Liver (tissue), 9 donors: ENCODE data around the gene TIA1. TPM values are rescaled to one million over a fixed set of nuclear protein-coding genes. Genes with fewer than 3 reads are reported as not detected.
A peak's percentile ranks its signal among the peaks of the same experiment; 100 is the strongest.

ENCODE experiments used
- DNase-seq: peaks from one replicate; pipeline ENCODE4 v3.0.0-alpha.2; 2017; ENCODE audit warnings: low spot score
- H3K27ac ChIP-seq, 2 donors: one replicate each; pipeline ENCODE4 v1.7.0; 2013; ENCODE audit warnings: inconsistent platforms in 2 of 2, low read length in 2 of 2, control low read depth in 1 of 2, low read depth in 1 of 2, mild to moderate bottlenecking in 1 of 2
- H3K27me3 ChIP-seq, 4 donors: one replicate each; pipeline versions ENCODE4 v1.6.1 to v1.7.0; 2013; ENCODE audit warnings: low read length in 3 of 4, inconsistent platforms in 1 of 4, mild to moderate bottlenecking in 1 of 4, moderate library complexity in 1 of 4; ENCODE audit not compliant: control insufficient read depth in 4 of 4, insufficient read depth in 4 of 4
- H3K36me3 ChIP-seq, 4 donors: one replicate each; pipeline versions ENCODE4 v1.6.1 to v1.7.0; 2013; ENCODE audit warnings: low read length in 3 of 4, mild to moderate bottlenecking in 3 of 4, low read depth in 1 of 4, moderate library complexity in 1 of 4; ENCODE audit not compliant: control insufficient read depth in 4 of 4, insufficient read depth in 3 of 4
- H3K4me1 ChIP-seq, 4 donors: one replicate each; pipeline versions ENCODE4 v1.6.1 to v1.7.0; 2013; ENCODE audit warnings: low read length in 3 of 4, mild to moderate bottlenecking in 3 of 4, moderate library complexity in 1 of 4; ENCODE audit not compliant: control insufficient read depth in 4 of 4, insufficient read depth in 4 of 4
- H3K4me3 ChIP-seq, 3 donors: one replicate each; pipeline versions ENCODE4 v1.6.1 to v1.7.0; 2013; ENCODE audit warnings: low read length in 3 of 3, control low read depth in 1 of 3, low read depth in 1 of 3, mild to moderate bottlenecking in 1 of 3
- H3K9ac ChIP-seq, 2 donors: one replicate each; pipeline ENCODE4 v1.7.0; 2013; ENCODE audit warnings: low read length in 2 of 2, mild to moderate bottlenecking in 2 of 2, moderate library complexity in 2 of 2, control low read depth in 1 of 2, low read depth in 1 of 2
- H3K9me3 ChIP-seq, 4 donors: one replicate each; pipeline versions ENCODE4 v1.6.1 to v1.7.0; 2013; ENCODE audit warnings: low read length in 3 of 4; ENCODE audit not compliant: control insufficient read depth in 4 of 4
- ATF3 ChIP-seq: IDR thresholded peaks from 2 replicates; pipeline ENCODE4 v1.6.1; 2016; ENCODE audit warnings: antibody characterized with exemption
- CTCF ChIP-seq: fragments of 150-350 bp; IDR thresholded peaks from 2 replicates; pipeline ENCODE4 v1.5.1; 2017; ENCODE audit warnings: improper control_type of control experiment, low read depth, low read length; ENCODE audit not compliant: missing input control
- FOXA1 ChIP-seq: IDR thresholded peaks from 2 replicates; pipeline ENCODE4 v1.6.1; 2016; ENCODE audit warnings: antibody characterized with exemption
- FOXA2 ChIP-seq: IDR thresholded peaks from 2 replicates; pipeline ENCODE4 v1.6.1; 2016; ENCODE audit warnings: antibody characterized with exemption
- GABPA ChIP-seq, 2 donors: IDR thresholded peaks in 1 of 2; conservative IDR thresholded peaks in 1 of 2; 2 replicates each; pipeline ENCODE4 v1.6.1; 2016; ENCODE audit warnings: antibody characterized with exemption in 2 of 2, mild to moderate bottlenecking in 1 of 2, moderate library complexity in 1 of 2
- HNF4A ChIP-seq, 2 donors: conservative IDR thresholded peaks; 2 replicates each; pipeline ENCODE4 v1.6.1; 2016; ENCODE audit warnings: antibody characterized with exemption in 2 of 2, mild to moderate bottlenecking in 2 of 2
- HNF4G ChIP-seq: IDR thresholded peaks from 2 replicates; pipeline ENCODE4 v1.6.1; 2016; ENCODE audit warnings: antibody characterized with exemption
- JUND ChIP-seq, 2 donors: IDR thresholded peaks; 2 replicates each; pipeline ENCODE4 v1.6.1; 2016; ENCODE audit warnings: antibody characterized with exemption in 2 of 2
- MAX ChIP-seq: IDR thresholded peaks from 2 replicates; pipeline ENCODE4 v1.6.1; 2016; ENCODE audit warnings: antibody characterized with exemption
- NR2F2 ChIP-seq: IDR thresholded peaks from 2 replicates; pipeline ENCODE4 v1.6.1; 2016; ENCODE audit warnings: antibody characterized with exemption
- RXRA ChIP-seq, 2 donors: IDR thresholded peaks; 2 replicates each; pipeline ENCODE4 v1.6.1; 2017 to 2018; ENCODE audit warnings: antibody characterized with exemption in 2 of 2, mild to moderate bottlenecking in 1 of 2
- TAF1 ChIP-seq: conservative IDR thresholded peaks from 2 replicates; pipeline ENCODE4 v1.6.1; 2016; ENCODE audit warnings: antibody characterized with exemption, mild to moderate bottlenecking
- YY1 ChIP-seq: IDR thresholded peaks from 2 replicates; pipeline ENCODE4 v1.6.1; 2016; ENCODE audit warnings: antibody characterized with exemption, mild to moderate bottlenecking
- ZBTB33 ChIP-seq: IDR thresholded peaks from 2 replicates; pipeline ENCODE4 v1.6.1; 2016; ENCODE audit warnings: antibody characterized with exemption
- WGBS: extraction: QIAGEN DNeasy Blood & Tissue Kit; methylation state at CpG from one replicate; pipeline ENCODE4 v1.1.7; 2013; 5-methylcytosine and 5-hydroxymethylcytosine counted together
- polyA plus RNA-seq, 2 donors: library from polyadenylated mRNA; stranded (reverse) in 1 of 2; unstranded in 1 of 2; fragments of 200-250 nt in 1 of 2; fragments of >200 nt in 1 of 2; fragmentation: Nextera tagmentation in 1 of 2; extraction: Ambion mirVana in 1 of 2; gene quantifications; one replicate each; pipeline versions ENCODE4 v1.2.1 to v1.2.3, GENCODE V29; 2013 to 2015
- total RNA-seq, 2 donors: library from RNA; depleted of rRNA; stranded (reverse); fragments of >200 nt; gene quantifications; one replicate each; pipeline ENCODE4 v1.2.3, GENCODE V29; 2014
- donor health status: healthy.
- donor health status: healthy.
- donor health status: healthy.
- donor health status: healthy.
- donor health status: healthy.

Gene TIA1
- total and polyA plus RNA-seq, 4 donors = 10.2 to 56.2 (median 46.6) TPM

GRCh38 chr2:70204452-70204851, 44.0 kb downstream of the TIA1 start:
- TF ChIP-seq NR2F2 = no peak
- peak in 1 of 2 donors; percentile 26 for TF ChIP-seq HNF4A (conservative IDR thresholded peaks at IDR 0.05)
- H3K9ac ChIP-seq = no peak overlapping the region
- H3K27me3 ChIP-seq = no peaks in the 10 kb centered on the region
- H3K4me1 ChIP-seq = peaks cover 0 to 16% (median 5%) of the 10 kb centered on the region in 4 donors
- peaks cover 0 to 2% (median 0%) of the 10 kb centered on the region in 4 donors for H3K36me3 ChIP-seq
- H3K4me3 ChIP-seq = no peak overlapping the region
- H3K9me3 ChIP-seq = no peaks in the 10 kb centered on the region
- DNase-seq = no peak
- no peak overlapping the region for H3K27ac ChIP-seq
- 76% methylated on average over 8 of the region's 8 CpGs for WGBS

- H3K36me3 ChIP-seq = peaks cover 0 to 1% (median 0%) of the 10 kb centered on the region in 4 donors
- no peak overlapping the region for H3K9ac ChIP-seq
- H3K4me3 ChIP-seq = no peak overlapping the region
- peaks cover 0 to 16% (median 5%) of the 10 kb centered on the region in 4 donors for H3K4me1 ChIP-seq
- H3K27me3 ChIP-seq = no peaks in the 10 kb centered on the region
- DNase-seq = no peak
- 54% methylated on average over 5 of the region's 5 CpGs for WGBS
- TF ChIP-seq RXRA (IDR thresholded peaks at IDR 0.05) = no peak
- TF ChIP-seq CTCF = peak; percentile 9
- TF ChIP-seq HNF4A (conservative IDR thresholded peaks at IDR 0.05) = peak in 1 of 2 donors; percentile 12
- no peak for TF ChIP-seq HNF4G
- no peak for TF ChIP-seq FOXA2
- no peak for TF ChIP-seq JUND (IDR thresholded peaks at IDR 0.05)
- TF ChIP-seq ATF3 = no peak
- no peak for TF ChIP-seq NR2F2
- TF ChIP-seq GABPA (IDR thresholded peaks at IDR 0.05 in 1 of 2, conservative IDR thresholded peaks at IDR 0.05 in 1 of 2) = no peak
- TF ChIP-seq ZBTB33 = no peak
- TF ChIP-seq TAF1 = no peak
- TF ChIP-seq FOXA1 = no peak
- no peak for TF ChIP-seq YY1
- TF ChIP-seq MAX = no peak
- no peaks in the 10 kb centered on the region for H3K9me3 ChIP-seq
- no peak overlapping the region for H3K27ac ChIP-seq
Measured at GRCh38 chr2:70203086-70203485, 45.3 kb downstream of the TIA1 start.

- Histone ChIP-seq H3K27me3 (no peaks in the 10 kb centered on the region), H3K9ac (no peak overlapping the region), H3K27ac (no peak overlapping the region), H3K4me3 (no peak overlapping the region), H3K4me1 (peaks cover 0 to 16% (median 5%) of the 10 kb centered on the region in 4 donors), H3K9me3 (no peaks in the 10 kb centered on the region), H3K36me3 (no peaks in the 10 kb centered on the region)
- DNase-seq = no peak
- 77% methylated on average over 9 of the region's 9 CpGs for WGBS
- no peak for TF ChIP-seq YY1
Measured at GRCh38 chr2:70202236-70202806, 46.1 kb downstream of the TIA1 start.
